ENCODE data around the gene KRTAP5-3.
"Not testable (repeated sequence)": the region's sequence is repeated elsewhere in the genome, so short reads cannot be mapped to it uniquely, and the experiment has no call there.

KRTAP5-3 gene

GRCh38 chr11:1608363-1608762 lies at the start of gene KRTAP5-3:
Gene KRTAP5-3 (minus strand): TSS chr11:1608463. CDS start chr11:1608385, 78 bp downstream.
- DNase-seq (ENCODE audit: low read depth, low spot score): no peak

DNA sequence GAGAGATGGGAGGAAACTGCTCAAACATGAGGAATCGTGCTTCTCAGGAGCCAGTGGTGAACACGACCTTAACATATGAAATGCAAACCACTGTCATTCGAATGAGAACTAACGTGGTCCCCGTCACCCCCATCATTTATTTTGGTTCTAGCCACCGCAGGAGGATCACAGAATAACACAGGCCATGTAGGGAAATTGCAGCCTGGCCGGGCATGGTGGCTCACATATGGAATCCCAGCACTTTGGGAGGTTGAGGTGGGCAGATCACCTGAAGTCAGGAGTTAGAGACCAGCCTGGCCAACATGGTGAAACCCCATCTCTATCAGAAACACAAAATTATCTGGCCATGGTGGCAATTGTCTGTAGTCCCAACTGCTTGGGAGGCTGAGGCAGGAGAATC lies 48.4 kb upstream of the KRTAP5-3 start:
- DNase-seq (ENCODE audit: low read depth, low spot score): no peak

- DNase-seq (ENCODE audit: low read depth, low spot score): no peak
Observed at GRCh38 chr11:1656061-1656441, 47.8 kb upstream of the KRTAP5-3 start.

- DNase-seq (ENCODE audit: low read depth, low spot score): no peak
Observed at GRCh38 chr11:1655168-1656060, 47.2 kb upstream of the KRTAP5-3 start.

GRCh38 chr11:1654388-1655167 lies 46.3 kb upstream of the KRTAP5-3 start:
- DNase-seq (ENCODE audit: low read depth, low spot score): no peak

DNA sequence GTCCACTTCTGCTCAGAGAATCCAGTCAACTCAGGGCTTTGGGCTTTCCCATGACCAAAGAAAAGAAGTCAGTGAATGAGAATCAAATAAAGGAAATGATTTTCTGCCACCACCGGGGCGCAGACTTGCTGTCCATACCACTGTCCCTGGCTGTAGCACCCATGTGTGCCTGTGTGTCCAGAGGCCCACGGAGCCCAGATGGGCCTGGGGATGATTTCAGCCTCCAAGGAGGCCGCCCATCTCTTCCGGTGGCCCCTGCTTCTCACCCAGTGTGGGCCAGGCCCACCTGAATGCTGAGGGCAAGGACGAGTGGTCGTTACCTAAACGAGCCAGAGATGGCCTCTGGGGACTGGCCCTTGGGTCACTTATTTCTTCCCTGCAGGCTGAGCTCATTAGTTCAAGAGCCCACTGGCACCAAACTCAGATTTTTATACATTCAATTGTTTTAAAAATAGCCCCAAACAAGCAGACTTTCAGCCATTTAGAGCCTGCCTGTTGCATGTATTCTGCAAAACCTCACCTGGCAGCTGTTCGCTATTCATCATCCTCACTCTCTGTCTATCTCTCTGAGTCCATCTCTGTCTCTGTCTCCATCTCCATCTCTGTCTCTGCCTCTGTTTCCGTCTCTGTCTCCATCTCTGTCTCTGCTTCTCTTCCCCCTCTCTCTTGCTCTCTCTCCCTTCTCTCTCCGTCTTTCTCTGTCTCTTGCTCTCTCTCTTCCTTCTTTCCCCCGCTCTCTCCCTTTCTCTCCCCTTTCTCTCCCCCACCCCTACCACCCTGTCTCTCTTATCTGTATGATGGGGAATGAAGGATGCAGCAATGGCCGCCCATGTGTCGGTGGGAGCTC lies 45.5 kb upstream of the KRTAP5-3 start:
- DNase-seq (ENCODE audit: low read depth, low spot score): no peak

DNA sequence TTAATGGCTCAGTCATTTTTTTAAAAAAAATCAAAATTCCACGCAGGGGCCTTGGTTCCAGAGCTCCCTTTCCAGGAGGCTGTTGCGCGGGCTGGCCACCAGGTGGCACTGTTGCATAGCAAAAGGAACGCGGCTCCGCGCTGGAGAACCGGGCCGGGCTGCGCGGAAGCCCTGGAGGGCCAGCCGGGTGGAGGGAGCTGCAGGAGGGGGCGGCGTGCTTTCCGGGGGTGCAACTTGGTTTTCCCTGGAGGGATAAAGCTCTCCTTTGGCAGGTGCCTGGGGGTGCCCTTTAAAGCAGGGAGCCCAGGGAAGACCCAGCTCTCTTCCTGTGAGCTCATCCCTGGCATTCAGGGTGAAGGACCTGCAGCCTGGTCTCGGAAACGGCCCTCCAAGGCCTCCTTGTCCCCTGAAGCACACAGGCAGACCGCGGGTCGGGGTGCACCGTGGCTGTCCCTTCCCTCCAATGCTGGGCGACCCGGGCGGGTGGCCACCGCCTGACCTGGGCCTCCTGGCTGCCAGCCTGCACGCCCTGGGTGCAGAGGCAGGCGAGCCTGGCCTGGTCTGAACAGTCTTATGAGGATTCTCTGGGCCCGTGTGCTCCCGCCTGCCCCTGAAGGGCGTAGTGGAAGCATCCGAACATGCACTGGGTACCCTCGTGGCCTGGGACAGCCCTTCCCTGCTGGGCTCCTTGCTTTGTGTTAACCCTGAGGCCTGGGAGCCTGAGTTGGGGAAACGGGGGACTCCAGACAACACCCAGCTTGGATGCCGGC lies 44.7 kb upstream of the KRTAP5-3 start:
- DNase-seq (ENCODE audit: low read depth, low spot score): peak; percentile 53

GRCh38 chr11:1652442-1652770 lies 44.1 kb upstream of the KRTAP5-3 start:
- no peak for DNase-seq (ENCODE audit: low read depth, low spot score)

DNA sequence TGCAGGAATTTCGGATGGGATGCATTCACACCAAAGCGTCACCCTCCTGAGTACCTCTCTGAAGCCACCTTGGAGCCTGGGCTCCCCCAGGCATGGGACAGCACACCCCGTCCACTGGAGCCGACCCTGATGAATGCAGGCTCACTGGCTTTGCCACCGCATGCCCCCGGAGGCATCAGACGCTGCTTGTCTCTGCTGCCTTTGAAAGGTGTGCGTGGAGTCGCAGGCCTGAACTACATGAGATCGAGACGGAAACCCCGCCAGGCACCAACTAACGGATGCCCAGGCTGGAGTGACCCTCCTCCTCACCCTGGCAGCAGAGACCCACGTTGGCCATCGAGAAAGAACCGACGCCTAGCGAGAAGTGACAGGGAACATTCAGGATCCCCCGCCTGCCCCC lies 43.8 kb upstream of the KRTAP5-3 start:
- no peak for DNase-seq (ENCODE audit: low read depth, low spot score)

DNA sequence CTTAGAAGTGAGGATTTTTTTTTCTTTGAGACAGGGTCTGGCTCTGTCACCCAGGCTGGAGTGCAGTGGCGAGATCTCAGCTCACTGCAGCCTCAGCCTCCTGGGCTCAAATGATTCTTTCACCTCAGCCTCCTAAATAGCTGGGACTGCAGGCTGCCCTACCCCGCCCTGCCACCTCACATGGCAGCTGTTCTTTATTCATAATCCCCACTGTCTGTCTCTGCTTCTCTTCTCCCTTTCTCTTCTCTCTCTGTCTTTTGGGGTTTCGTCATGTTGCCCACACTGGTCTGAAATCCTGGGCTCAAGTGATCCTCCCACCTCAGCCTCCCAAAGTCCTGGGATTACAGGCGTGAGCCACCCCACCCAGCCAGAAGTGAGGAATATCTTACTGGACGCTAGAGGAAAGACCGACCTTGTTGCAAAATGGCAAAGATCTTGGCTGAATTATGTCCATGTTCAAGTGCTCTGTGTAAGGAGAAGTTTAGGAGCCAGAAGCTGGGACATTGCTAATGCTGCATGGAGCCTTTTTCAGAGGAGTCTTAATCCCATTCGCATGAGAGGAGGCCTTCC lies 43.2 kb upstream of the KRTAP5-3 start:
- no peak for DNase-seq (ENCODE audit: low read depth, low spot score)

DNA sequence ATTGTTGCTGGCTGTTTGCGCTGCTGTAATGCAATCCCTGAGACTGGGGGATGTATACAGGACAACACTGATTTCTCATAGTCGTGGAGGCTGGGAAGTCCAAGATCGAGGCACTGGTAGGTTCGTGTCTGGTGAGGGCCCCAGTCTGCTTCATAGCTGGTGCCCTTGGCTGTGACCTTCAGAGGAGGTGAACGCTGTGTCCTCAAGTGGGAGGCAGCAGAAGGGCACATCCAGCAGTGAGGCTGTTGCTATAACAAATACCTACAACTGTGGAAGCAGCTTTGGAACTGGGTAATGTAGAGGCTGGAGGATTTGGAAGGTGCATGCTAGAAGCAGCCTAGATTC lies 42.6 kb upstream of the KRTAP5-3 start:
- DNase-seq (ENCODE audit: low read depth, low spot score): no peak

- DNase-seq (ENCODE audit: low read depth, low spot score): no peak
Observed at GRCh38 chr11:1650034-1650917, 42.0 kb upstream of the KRTAP5-3 start.

- no peak for DNase-seq (ENCODE audit: low read depth, low spot score)
Observed at GRCh38 chr11:1648653-1649420, 40.6 kb upstream of the KRTAP5-3 start.

GRCh38 chr11:1647901-1648652 lies 39.8 kb upstream of the KRTAP5-3 start:
- DNase-seq (ENCODE audit: low read depth, low spot score): no peak

DNA sequence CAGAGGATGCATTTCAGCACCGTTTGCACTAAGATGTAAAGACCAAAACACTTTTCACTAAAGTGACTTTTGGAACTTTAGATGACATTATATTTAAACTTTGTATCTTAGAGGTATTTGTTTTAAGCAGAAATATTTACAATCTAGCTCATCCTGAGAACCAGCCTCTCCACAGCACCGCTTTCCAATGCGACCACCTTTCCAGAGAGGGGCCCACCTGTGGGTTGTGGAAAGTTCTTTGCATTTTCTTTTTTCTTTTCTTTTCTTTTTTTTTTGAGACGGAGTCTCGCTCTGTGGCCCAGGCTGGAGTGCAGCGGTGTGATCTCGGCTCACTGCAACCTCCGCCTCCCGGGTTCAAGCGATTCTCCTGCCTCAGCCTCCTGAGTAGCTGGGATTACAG lies 38.3 kb upstream of the KRTAP5-3 start:
- not testable (repeated sequence) for DNase-seq (ENCODE audit: low read depth, low spot score)

GRCh38 chr11:1645357-1645821 lies 37.1 kb upstream of the KRTAP5-3 start:
- DNase-seq (ENCODE audit: low read depth, low spot score): no peak

DNA sequence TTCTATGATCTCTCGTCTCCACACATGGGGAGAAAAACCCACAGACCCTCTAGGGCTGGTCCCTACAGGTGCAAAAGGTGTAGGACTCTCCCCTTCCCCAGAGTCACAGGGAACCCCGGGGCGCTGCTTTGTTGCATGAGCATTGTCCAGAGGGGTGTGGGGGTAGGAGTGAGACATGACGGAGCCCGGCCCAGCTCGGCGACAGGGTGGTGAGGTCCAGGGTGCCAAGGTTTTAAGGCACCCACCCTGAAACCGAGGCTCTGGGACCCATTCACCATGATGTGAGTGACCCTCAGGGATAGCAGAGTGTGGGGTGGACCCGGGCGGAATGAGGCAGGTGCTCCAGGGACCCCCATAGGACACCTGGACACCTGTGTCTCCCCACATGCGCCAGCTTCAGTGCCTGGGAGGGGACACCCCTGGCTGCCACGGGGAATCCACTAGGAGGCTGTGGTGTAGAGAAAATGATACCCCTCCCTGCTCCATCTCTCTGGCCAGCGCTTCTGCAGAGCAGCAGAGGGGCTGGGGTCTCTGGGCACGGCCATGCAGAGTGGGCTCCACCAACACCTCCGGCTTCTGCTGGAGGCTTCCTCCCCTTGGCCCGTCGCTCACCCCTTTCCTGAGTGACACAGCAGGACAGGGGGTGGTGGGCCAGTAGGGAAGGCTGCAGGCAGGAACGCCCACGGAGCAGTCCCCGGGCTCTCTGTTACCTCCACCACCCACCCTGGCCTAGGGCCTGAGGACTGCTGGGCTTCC lies 36.5 kb upstream of the KRTAP5-3 start:
- DNase-seq (ENCODE audit: low read depth, low spot score): no peak

Data from activated CD4-positive, CD25-positive, alpha-beta regulatory T cell treated with anti-CD3 and anti-CD28 coated beads, Interleukin-2, amount 50 U/mL, for 16 hours (primary cell).